Panc1 (cell line): ENCODE measurements around the gene CEP83. TPM values are rescaled to one million over a fixed set of nuclear protein-coding genes. Genes with fewer than 3 reads are reported as not detected.

Source experiments
- ATAC-seq: fragments of 200-7000 bp; cut with Tn5 transposase; 2 replicates; pipeline ENCODE4 v1.9.1; 2020; ENCODE audit warnings: mild to moderate bottlenecking, moderate library complexity
- BruUV-seq: library from RNA; stranded (reverse); fragments of 400-500 nt; replicated peaks from 2 replicates; lab custom pipeline; 2021; lab: Mats Ljungman, UMichigan
- CTCF ChIA-PET: fragments of 300-600 bp; sonication (Branson Sonifier 250); formaldehyde crosslinking; loops from one replicate; lab custom pipeline; 2022; ENCODE audit warnings: antibody characterized with exemption; lab: Charles Lee
- POLR2A ChIA-PET: fragments of 300-600 bp; sonication (Branson Sonifier 250); formaldehyde crosslinking; loops from one replicate; lab custom pipeline; 2022; ENCODE audit warnings: antibody characterized with exemption; lab: Charles Lee
- DNase-seq: peaks from one replicate; pipeline ENCODE4 v3.0.0-alpha.2; 2010; ENCODE audit warnings: low read depth, low spot score
- H3K27ac ChIP-seq: 2 replicates; pipeline ENCODE4 v1.5.1; 2011; ENCODE audit warnings: mild to moderate bottlenecking, low read length, inconsistent platforms
- H3K27me3 ChIP-seq: fragments of 200-500 bp; sonication (Bioruptor generic); 2 replicates; pipeline ENCODE4 v1.6.0; 2014; ENCODE audit warnings: low read length, inconsistent platforms; ENCODE audit not compliant: control insufficient read depth, insufficient read depth
- H3K36me3 ChIP-seq: fragments of 200-500 bp; sonication (Bioruptor generic); 2 replicates; pipeline ENCODE4 v1.5.1; 2014; ENCODE audit warnings: inconsistent platforms, mild to moderate bottlenecking, low read length, moderate library complexity; ENCODE audit not compliant: control insufficient read depth, insufficient read depth
- H3K4me1 ChIP-seq: 2 replicates; pipeline ENCODE4 v1.5.1; 2011; ENCODE audit warnings: inconsistent platforms, mild to moderate bottlenecking, low read length, moderate library complexity; ENCODE audit not compliant: control insufficient read depth, insufficient read depth
- H3K4me3 ChIP-seq, 2 experiments: 2 replicates each; pipeline ENCODE4 v1.5.1; 2011 to 2012; ENCODE audit warnings: low read depth in 2 of 2, low read length in 2 of 2, mild to moderate bottlenecking in 2 of 2, inconsistent platforms in 1 of 2, moderate library complexity in 1 of 2
- H3K9me3 ChIP-seq: fragments of 200-500 bp; sonication (Bioruptor generic); 2 replicates; pipeline ENCODE4 v1.5.1; 2014; ENCODE audit warnings: low read depth, mild to moderate bottlenecking, inconsistent platforms, low read length, moderate library complexity; ENCODE audit not compliant: control insufficient read depth, insufficient read depth
- POLR2AphosphoS5 ChIP-seq: IDR thresholded peaks from 2 replicates; pipeline ENCODE4 v1.6.1; 2012; ENCODE audit warnings: mild to moderate bottlenecking, low read depth, low read length, moderate library complexity
- SIN3A ChIP-seq: IDR thresholded peaks from 2 replicates; pipeline ENCODE4 v1.6.1; 2012; ENCODE audit warnings: low read depth, mild to moderate bottlenecking, low read length, moderate library complexity, borderline replicate concordance; ENCODE audit not compliant: insufficient read depth
- TCF7L2 ChIP-seq: IDR thresholded peaks from 2 replicates; pipeline ENCODE4 v1.6.1; 2011; ENCODE audit warnings: mild to moderate bottlenecking, low read depth, low read length, inconsistent platforms
- in situ Hi-C: cut with HindIII; loops from 2 replicates; pipeline ENCODE4 v1.10.0; 2016; ENCODE audit warnings: low sequenced_read_pairs, low pct_unique_long_range_greater_than_20kb
- intact Hi-C: fragments of 100-400 bp; cut with micrococcal nuclease; formaldehyde crosslinking; loops from one replicate; pipeline ENCODE4 v1.10.0; 2022; ENCODE audit not compliant: unreplicated experiment
- total RNA-seq: library from RNA; stranded (reverse); gene quantifications from one replicate; pipeline ENCODE4 v1.2.1, GENCODE V29; 2021; ENCODE audit not compliant: unreplicated experiment
- TF ChIP-seq, protein P1 (sequence below): fragments of 450-650 bp; IDR thresholded peaks from 2 replicates; pipeline ENCODE4 v1.5.1; 2017; ENCODE audit warnings: mild to moderate bottlenecking
- TF ChIP-seq, protein P2 (sequence below), 2 experiments: IDR thresholded peaks; 2 replicates each; pipeline ENCODE4 v1.6.1; 2011 to 2012; ENCODE audit warnings: low read depth in 2 of 2, control low read depth in 1 of 2, low read length in 1 of 2, mild to moderate bottlenecking in 1 of 2, moderate library complexity in 1 of 2; ENCODE audit not compliant: insufficient read depth in 1 of 2

Gene CEP83
- total RNA-seq, 1 experiment from 2014 or later, result 28.0 TPM

DNA sequence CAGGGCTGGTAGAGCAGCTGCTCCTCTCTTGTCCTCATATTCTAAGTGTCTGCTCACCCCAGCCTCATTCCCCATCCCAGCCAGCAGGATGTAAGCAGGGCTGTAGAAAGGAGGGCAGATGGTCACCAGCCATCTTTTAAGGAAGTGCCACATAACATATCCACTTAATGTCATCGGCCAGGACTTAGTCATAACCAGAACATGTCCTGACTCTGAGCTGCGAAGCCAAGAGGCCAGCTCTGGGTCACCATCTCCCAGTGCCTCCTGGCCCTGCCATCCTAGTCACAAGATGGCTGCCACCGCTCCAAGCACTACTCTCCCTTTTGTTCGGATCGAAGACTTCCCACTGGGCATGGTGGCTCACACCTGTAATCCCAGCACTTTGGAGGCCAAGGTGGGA, 187.4 kb downstream of the CEP83 start:
- no peak overlapping the region for H3K27ac ChIP-seq
- BruUV-seq, result no TSS peak
- ChIA-PET CTCF (no interaction called here), POLR2A (no interaction called here)
- ATAC-seq, result no peak
- no peaks in the 10 kb centered on the region for H3K9me3 ChIP-seq
- H3K36me3 ChIP-seq, result no peaks in the 10 kb centered on the region
- peaks cover 12% of the 10 kb centered on the region for H3K27me3 ChIP-seq
- DNase-seq, result no peak
- no peaks in the 10 kb centered on the region for H3K4me1 ChIP-seq
- intact Hi-C loops (no loop called here), in situ Hi-C loops (no loop called here)
- TF ChIP-seq TCF7L2 (no peak), SIN3A (no peak), POLR2AphosphoS5 (no peak)
- TF ChIP-seq, protein P1, sequence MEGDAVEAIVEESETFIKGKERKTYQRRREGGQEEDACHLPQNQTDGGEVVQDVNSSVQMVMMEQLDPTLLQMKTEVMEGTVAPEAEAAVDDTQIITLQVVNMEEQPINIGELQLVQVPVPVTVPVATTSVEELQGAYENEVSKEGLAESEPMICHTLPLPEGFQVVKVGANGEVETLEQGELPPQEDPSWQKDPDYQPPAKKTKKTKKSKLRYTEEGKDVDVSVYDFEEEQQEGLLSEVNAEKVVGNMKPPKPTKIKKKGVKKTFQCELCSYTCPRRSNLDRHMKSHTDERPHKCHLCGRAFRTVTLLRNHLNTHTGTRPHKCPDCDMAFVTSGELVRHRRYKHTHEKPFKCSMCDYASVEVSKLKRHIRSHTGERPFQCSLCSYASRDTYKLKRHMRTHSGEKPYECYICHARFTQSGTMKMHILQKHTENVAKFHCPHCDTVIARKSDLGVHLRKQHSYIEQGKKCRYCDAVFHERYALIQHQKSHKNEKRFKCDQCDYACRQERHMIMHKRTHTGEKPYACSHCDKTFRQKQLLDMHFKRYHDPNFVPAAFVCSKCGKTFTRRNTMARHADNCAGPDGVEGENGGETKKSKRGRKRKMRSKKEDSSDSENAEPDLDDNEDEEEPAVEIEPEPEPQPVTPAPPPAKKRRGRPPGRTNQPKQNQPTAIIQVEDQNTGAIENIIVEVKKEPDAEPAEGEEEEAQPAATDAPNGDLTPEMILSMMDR, result no peak
- TF ChIP-seq, protein P2, sequence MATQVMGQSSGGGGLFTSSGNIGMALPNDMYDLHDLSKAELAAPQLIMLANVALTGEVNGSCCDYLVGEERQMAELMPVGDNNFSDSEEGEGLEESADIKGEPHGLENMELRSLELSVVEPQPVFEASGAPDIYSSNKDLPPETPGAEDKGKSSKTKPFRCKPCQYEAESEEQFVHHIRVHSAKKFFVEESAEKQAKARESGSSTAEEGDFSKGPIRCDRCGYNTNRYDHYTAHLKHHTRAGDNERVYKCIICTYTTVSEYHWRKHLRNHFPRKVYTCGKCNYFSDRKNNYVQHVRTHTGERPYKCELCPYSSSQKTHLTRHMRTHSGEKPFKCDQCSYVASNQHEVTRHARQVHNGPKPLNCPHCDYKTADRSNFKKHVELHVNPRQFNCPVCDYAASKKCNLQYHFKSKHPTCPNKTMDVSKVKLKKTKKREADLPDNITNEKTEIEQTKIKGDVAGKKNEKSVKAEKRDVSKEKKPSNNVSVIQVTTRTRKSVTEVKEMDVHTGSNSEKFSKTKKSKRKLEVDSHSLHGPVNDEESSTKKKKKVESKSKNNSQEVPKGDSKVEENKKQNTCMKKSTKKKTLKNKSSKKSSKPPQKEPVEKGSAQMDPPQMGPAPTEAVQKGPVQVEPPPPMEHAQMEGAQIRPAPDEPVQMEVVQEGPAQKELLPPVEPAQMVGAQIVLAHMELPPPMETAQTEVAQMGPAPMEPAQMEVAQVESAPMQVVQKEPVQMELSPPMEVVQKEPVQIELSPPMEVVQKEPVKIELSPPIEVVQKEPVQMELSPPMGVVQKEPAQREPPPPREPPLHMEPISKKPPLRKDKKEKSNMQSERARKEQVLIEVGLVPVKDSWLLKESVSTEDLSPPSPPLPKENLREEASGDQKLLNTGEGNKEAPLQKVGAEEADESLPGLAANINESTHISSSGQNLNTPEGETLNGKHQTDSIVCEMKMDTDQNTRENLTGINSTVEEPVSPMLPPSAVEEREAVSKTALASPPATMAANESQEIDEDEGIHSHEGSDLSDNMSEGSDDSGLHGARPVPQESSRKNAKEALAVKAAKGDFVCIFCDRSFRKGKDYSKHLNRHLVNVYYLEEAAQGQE (IDR thresholded peaks at IDR 0.05; ENCODE audit: insufficient read depth in 1 of 2, low read depth in 2 of 2, low read length in 1 of 2), result no peak
- no peak overlapping the region for H3K4me3 ChIP-seq

DNA sequence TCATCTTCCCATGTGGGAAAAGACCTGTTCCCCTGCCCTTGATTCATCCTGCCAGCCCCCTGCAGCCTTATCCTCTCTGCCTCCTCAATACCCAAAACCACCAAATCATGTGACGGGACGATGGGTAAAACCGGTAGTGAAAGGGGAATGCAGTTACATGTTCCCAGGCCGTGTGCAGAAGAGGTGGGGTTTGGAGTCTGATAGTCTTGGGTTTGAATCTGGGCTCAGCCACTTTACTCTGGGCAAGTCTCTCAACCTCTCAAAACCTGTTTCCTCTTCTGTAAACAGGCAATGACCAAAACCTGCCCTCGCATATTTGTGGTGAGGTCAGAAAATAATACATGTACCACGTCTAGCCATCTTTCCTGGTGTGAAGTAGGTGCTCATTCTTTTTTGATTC, 188.3 kb downstream of the CEP83 start:
- H3K9me3 ChIP-seq, result no peaks in the 10 kb centered on the region
- no peaks in the 10 kb centered on the region for H3K36me3 ChIP-seq
- ChIA-PET CTCF (no interaction called here), POLR2A (no interaction called here)
- H3K4me3 ChIP-seq, result no peak overlapping the region
- peaks cover 12% of the 10 kb centered on the region for H3K27me3 ChIP-seq
- TF ChIP-seq, protein P1, result no peak
- no peak for TF ChIP-seq TCF7L2
- no peak for TF ChIP-seq POLR2AphosphoS5
- no peak for TF ChIP-seq SIN3A
- TF ChIP-seq, protein P2 (IDR thresholded peaks at IDR 0.05; ENCODE audit: insufficient read depth in 1 of 2, low read depth in 2 of 2, low read length in 1 of 2), result no peak
- BruUV-seq, result no TSS peak
- DNase-seq (no peak), ATAC-seq (no peak)
- in situ Hi-C loops, result no loop called here
- intact Hi-C loops, result no loop called here
- no peak overlapping the region for H3K27ac ChIP-seq
- no peaks in the 10 kb centered on the region for H3K4me1 ChIP-seq
